ENCODE results near the gene LRRC70. TPM values are rescaled to one million over a fixed set of nuclear protein-coding genes. Genes with fewer than 3 reads are reported as not detected.
"Not testable (repeated sequence)": the region's sequence is repeated elsewhere in the genome, so short reads cannot be mapped to it uniquely, and the experiment has no call there.

The LRRC70 gene
- total RNA-seq, 1 donor from 2014 or later = 0.64 TPM

DNA sequence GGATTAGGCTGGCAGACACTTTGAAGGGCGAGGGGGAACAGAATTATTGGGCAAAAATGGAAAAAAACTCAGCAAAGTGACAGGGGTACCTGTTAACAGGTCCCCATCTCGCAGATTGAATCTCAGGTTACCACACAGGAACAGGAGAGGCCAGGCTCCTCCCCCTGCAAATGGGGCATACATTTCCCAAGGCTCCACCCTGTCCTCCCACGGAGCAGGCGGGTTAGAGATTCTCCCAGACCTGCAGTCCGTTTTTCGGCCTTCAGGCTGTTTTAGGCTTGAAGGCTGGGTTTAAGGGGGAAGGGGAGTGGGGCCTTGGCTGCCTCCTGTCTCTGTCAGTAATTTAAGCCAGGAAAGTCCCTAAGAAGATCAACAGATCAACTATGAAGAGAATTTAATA is 42.7 kb downstream of the LRRC70 start:
- H3K27ac ChIP-seq (ENCODE audit: low read depth, low read length) = no peak overlapping the region
- H3K4me1 ChIP-seq (ENCODE audit: insufficient read depth, low read length) = no peaks in the 10 kb centered on the region
- Mint-ChIP-seq H3K4me3 (ENCODE audit: unreplicated experiment) (no peak overlapping the region), H3K27ac (ENCODE audit: unreplicated experiment) (no peak overlapping the region), H3K36me3 (ENCODE audit: low read depth, unreplicated experiment) (no peaks in the 10 kb centered on the region), H3K27me3 (ENCODE audit: low read depth, unreplicated experiment) (no peaks in the 10 kb centered on the region), H3K9me3 (ENCODE audit: unreplicated experiment) (no peaks in the 10 kb centered on the region), H3K4me1 (ENCODE audit: low read depth, unreplicated experiment) (no peaks in the 10 kb centered on the region)
- FAIRE-seq (no peak), DNase-seq (ENCODE audit: low read depth) (no peak)
- H4K20me1 ChIP-seq (ENCODE audit: insufficient read depth, low read length) = no peaks in the 10 kb centered on the region
- H3K9ac ChIP-seq (ENCODE audit: low read length) = no peak overlapping the region
- TF ChIP-seq, protein P1, sequence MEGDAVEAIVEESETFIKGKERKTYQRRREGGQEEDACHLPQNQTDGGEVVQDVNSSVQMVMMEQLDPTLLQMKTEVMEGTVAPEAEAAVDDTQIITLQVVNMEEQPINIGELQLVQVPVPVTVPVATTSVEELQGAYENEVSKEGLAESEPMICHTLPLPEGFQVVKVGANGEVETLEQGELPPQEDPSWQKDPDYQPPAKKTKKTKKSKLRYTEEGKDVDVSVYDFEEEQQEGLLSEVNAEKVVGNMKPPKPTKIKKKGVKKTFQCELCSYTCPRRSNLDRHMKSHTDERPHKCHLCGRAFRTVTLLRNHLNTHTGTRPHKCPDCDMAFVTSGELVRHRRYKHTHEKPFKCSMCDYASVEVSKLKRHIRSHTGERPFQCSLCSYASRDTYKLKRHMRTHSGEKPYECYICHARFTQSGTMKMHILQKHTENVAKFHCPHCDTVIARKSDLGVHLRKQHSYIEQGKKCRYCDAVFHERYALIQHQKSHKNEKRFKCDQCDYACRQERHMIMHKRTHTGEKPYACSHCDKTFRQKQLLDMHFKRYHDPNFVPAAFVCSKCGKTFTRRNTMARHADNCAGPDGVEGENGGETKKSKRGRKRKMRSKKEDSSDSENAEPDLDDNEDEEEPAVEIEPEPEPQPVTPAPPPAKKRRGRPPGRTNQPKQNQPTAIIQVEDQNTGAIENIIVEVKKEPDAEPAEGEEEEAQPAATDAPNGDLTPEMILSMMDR (IDR thresholded peaks at IDR 0.05; ENCODE audit: insufficient read depth, low read depth, low read length) = no peak
- TF ChIP-seq EZH2 (IDR thresholded peaks at IDR 0.05; ENCODE audit: insufficient read depth, low read length) = no peak
- no peak overlapping the region for H3K4me2 ChIP-seq (ENCODE audit: low read length)
- no peak overlapping the region for H2AFZ ChIP-seq (ENCODE audit: low read depth, low read length)
- no peaks in the 10 kb centered on the region for H3K27me3 ChIP-seq (ENCODE audit: insufficient read depth, low read length)
- no peaks in the 10 kb centered on the region for H3K36me3 ChIP-seq (ENCODE audit: insufficient read depth, low read length)
- H3K4me3 ChIP-seq (ENCODE audit: insufficient read depth, low read depth, low read length) = no peak overlapping the region
- no peaks in the 10 kb centered on the region for H3K79me2 ChIP-seq (ENCODE audit: insufficient read depth, low read length)
- H3K9me3 ChIP-seq (ENCODE audit: insufficient read depth, low read depth, low read length) = no peaks in the 10 kb centered on the region

DNA sequence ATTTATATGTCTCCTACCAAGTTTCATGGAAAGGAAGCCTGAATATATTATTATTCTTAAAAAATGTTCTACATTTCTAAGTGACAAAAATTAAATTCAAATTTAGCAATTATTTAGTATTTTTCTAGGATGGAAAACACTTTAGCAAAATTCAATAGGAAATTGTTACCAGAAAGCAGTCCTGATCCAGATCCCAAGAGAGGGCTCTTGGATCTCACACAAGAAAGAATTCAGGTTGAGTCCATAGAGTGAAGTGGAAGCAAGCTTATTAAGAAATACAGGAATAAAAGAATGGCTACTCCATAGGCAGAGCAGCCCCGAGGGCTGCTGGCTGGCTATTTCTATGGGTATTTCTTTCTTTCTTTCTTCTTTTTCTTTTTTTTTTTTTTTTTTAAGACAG is 44.7 kb downstream of the LRRC70 start:
- Histone ChIP-seq H2AFZ (ENCODE audit: low read depth, low read length) (no peak overlapping the region), H3K79me2 (ENCODE audit: insufficient read depth, low read length) (no peaks in the 10 kb centered on the region), H3K27me3 (ENCODE audit: insufficient read depth, low read length) (no peaks in the 10 kb centered on the region), H3K9me3 (ENCODE audit: insufficient read depth, low read depth, low read length) (no peaks in the 10 kb centered on the region), H3K27ac (ENCODE audit: low read depth, low read length) (no peak overlapping the region), H3K9ac (ENCODE audit: low read length) (no peak overlapping the region), H4K20me1 (ENCODE audit: insufficient read depth, low read length) (no peaks in the 10 kb centered on the region), H3K36me3 (ENCODE audit: insufficient read depth, low read length) (no peaks in the 10 kb centered on the region), H3K4me3 (ENCODE audit: insufficient read depth, low read depth, low read length) (no peak overlapping the region), H3K4me1 (ENCODE audit: insufficient read depth, low read length) (no peaks in the 10 kb centered on the region), H3K4me2 (ENCODE audit: low read length) (no peak overlapping the region)
- no peaks in the 10 kb centered on the region for H3K4me1 Mint-ChIP-seq (ENCODE audit: low read depth, unreplicated experiment)
- H3K9me3 Mint-ChIP-seq (ENCODE audit: unreplicated experiment) = no peaks in the 10 kb centered on the region
- H3K27me3 Mint-ChIP-seq (ENCODE audit: low read depth, unreplicated experiment) = no peaks in the 10 kb centered on the region
- H3K36me3 Mint-ChIP-seq (ENCODE audit: low read depth, unreplicated experiment) = no peaks in the 10 kb centered on the region
- H3K27ac Mint-ChIP-seq (ENCODE audit: unreplicated experiment) = no peak overlapping the region
- FAIRE-seq = no peak
- TF ChIP-seq, protein P1 (IDR thresholded peaks at IDR 0.05; ENCODE audit: insufficient read depth, low read depth, low read length) = no peak
- TF ChIP-seq EZH2 (IDR thresholded peaks at IDR 0.05; ENCODE audit: insufficient read depth, low read length) = no peak
- no peak for DNase-seq (ENCODE audit: low read depth)
- no peak overlapping the region for H3K4me3 Mint-ChIP-seq (ENCODE audit: unreplicated experiment)

DNA sequence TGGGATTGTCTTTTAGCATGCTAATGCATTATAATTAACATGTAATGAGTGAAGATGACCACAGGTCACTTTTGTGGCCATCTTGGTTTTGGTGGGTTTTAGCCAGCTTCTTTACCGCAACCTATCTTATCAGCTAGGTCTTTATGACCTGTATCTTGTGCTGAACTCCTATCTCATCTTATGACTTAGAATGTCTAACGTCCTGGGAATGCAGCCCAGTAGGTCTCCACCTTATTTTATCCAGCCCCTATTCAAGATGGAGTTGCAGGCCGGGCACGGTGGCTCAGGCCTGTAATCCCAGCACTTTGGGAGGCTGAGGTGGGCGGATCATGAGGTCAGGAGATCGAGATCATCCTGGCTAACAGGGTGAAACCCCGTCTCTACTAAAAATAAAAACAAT is 45.8 kb downstream of the LRRC70 start:
- not testable (repeated sequence) for H3K9ac ChIP-seq (ENCODE audit: low read length); H3K4me3 Mint-ChIP-seq (ENCODE audit: unreplicated experiment); H3K4me1 Mint-ChIP-seq (ENCODE audit: low read depth, unreplicated experiment); H3K4me3 ChIP-seq (ENCODE audit: insufficient read depth, low read depth, low read length); H3K36me3 ChIP-seq (ENCODE audit: insufficient read depth, low read length); H3K27ac Mint-ChIP-seq (ENCODE audit: unreplicated experiment); H3K36me3 Mint-ChIP-seq (ENCODE audit: low read depth, unreplicated experiment); H3K9me3 ChIP-seq (ENCODE audit: insufficient read depth, low read depth, low read length); FAIRE-seq; H3K9me3 Mint-ChIP-seq (ENCODE audit: unreplicated experiment); H3K4me2 ChIP-seq (ENCODE audit: low read length); H3K4me1 ChIP-seq (ENCODE audit: insufficient read depth, low read length); H3K27me3 Mint-ChIP-seq (ENCODE audit: low read depth, unreplicated experiment); H3K27me3 ChIP-seq (ENCODE audit: insufficient read depth, low read length); DNase-seq (ENCODE audit: low read depth); H3K79me2 ChIP-seq (ENCODE audit: insufficient read depth, low read length); H2AFZ ChIP-seq (ENCODE audit: low read depth, low read length); H4K20me1 ChIP-seq (ENCODE audit: insufficient read depth, low read length); H3K27ac ChIP-seq (ENCODE audit: low read depth, low read length)
